ENCODE measurements around the gene MAD1L1.

DNA sequence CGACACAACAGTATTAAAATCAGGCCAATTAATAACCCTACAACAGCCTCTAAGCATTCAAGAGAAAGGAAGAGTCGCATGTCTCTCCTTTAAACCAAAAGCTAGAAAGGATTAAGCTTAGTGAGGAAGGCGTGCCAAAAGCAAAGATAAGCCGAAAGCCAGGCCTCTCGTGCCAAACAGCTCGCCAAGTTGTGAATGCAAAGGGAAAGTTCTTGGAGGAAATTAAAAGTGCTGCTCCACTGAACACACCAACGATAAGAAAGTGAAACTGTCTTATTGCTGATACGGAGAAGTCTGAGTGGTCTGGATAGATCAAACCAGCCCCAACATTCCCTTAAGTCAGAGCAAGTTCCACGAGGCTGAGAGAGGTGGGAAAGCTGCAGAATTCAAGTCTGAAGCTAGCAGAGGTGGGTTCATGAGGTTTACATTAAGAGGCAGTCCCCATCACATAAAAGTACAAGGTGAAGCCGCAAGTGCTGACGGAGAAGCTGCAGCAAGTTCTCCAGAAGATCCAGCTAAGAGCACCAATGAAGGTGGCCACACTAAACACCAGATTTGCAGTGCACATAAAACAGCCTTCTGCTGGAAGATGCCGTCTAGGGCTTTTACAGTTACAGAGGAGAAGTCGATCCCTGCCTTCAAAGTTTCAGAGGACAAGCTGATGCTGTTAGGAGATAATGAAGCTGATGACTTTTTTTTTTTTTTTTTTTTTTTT, 194.8 kb downstream of the MAD1L1 start:
- TF ChIP-seq, protein P1, sequence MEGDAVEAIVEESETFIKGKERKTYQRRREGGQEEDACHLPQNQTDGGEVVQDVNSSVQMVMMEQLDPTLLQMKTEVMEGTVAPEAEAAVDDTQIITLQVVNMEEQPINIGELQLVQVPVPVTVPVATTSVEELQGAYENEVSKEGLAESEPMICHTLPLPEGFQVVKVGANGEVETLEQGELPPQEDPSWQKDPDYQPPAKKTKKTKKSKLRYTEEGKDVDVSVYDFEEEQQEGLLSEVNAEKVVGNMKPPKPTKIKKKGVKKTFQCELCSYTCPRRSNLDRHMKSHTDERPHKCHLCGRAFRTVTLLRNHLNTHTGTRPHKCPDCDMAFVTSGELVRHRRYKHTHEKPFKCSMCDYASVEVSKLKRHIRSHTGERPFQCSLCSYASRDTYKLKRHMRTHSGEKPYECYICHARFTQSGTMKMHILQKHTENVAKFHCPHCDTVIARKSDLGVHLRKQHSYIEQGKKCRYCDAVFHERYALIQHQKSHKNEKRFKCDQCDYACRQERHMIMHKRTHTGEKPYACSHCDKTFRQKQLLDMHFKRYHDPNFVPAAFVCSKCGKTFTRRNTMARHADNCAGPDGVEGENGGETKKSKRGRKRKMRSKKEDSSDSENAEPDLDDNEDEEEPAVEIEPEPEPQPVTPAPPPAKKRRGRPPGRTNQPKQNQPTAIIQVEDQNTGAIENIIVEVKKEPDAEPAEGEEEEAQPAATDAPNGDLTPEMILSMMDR (IDR thresholded peaks at IDR 0.05) = no peak
- no peak for TF ChIP-seq POLR2AphosphoS5 (IDR thresholded peaks at IDR 0.05)
